NCI-H345 treated with DMSO at 0.1 percent for 48 hours (cell line): ENCODE results near the gene ADCK2.
"Not testable (repeated sequence)": the region's sequence is repeated elsewhere in the genome, so short reads cannot be mapped to it uniquely, and the experiment has no call there.

ENCODE experiments used
- DNase-seq: peaks from one replicate; lab custom pipeline; 2025; ENCODE audit not compliant: unreplicated experiment; lab: John Stamatoyannopoulos, UW

Gene ADCK2

DNA sequence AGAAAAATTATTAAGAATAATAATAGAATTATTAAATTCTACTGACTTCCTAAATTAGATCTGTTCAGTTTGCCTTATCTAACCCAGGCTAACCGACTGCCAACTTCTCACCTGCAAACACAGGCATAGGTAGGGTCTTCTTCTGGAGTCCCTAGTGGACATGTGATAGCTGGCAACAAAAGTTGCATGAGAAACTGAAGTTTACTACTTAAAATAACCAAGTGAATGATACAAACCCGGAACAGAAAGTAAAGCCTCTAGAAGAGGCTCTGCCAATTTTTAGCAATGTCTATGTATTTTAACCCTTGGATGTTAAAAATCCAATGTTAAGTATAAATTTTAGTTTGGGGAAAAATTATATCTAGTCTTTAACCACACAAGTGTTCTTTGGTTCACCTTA lies 61.4 kb downstream of the ADCK2 start:
- no peak for DNase-seq

DNA sequence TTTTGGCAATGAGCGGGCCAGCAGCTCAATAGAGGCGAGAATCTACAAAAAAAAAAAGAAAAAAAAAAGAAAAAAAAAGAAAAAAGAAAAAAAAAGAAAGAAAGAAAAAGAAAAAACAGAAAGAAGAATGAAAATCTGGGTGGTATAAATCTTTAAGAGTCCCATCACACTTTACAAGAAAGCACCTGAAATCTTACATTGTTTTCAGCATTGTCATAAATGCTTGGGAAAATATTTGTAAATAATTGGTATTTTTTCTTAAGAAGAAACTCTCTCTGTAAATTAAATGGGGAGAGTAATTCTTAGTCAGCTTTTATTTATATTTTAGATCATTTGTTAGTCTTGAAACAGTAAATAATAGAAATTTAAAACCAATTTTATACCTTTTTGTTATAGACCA lies 62.0 kb downstream of the ADCK2 start:
- DNase-seq: no peak

- no peak for DNase-seq
Measured at GRCh38 chr7:140738280-140738679, 65.5 kb downstream of the ADCK2 start.

GRCh38 chr7:140743255-140743654 lies 70.5 kb downstream of the ADCK2 start:
- DNase-seq: not testable (repeated sequence)

DNA sequence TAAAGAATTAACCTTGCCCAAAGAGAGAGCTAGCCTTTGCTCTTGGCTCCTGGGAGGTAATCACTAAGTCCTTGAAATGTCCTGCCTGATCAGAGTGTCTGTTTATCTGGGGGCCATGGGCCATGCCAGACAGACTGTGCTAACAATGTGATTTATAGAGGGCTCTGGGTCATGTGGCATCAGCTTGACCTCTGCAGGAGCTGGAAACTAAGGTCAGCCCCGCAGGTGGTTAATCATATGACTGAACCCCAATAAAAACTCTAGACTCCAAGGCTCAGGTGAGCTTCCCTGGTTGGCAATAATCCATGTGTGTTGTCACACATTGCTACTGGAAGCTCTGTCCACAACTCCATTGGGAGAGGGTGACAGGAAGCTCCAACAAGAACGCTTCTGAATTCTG lies 71.3 kb downstream of the ADCK2 start:
- no peak for DNase-seq
